GM18951 (cell line): ENCODE measurements around the gene NUB1.

Experiments used
- POLR2A ChIP-seq: IDR thresholded peaks from 4 replicates; pipeline ENCODE4 v1.6.1; 2011; ENCODE audit warnings: mild to moderate bottlenecking; ENCODE audit not compliant: insufficient read length, insufficient read depth; ENCODE audit errors: extremely low read depth
- in situ Hi-C: fragments of 300-500 bp; cut with MboI; formaldehyde crosslinking; loops from one replicate; pipeline ENCODE4 v1.12.0; 2022; ENCODE audit warnings: low sequenced_read_pairs, mixed read lengths, inconsistent platforms; ENCODE audit not compliant: unreplicated experiment

NUB1 gene

DNA sequence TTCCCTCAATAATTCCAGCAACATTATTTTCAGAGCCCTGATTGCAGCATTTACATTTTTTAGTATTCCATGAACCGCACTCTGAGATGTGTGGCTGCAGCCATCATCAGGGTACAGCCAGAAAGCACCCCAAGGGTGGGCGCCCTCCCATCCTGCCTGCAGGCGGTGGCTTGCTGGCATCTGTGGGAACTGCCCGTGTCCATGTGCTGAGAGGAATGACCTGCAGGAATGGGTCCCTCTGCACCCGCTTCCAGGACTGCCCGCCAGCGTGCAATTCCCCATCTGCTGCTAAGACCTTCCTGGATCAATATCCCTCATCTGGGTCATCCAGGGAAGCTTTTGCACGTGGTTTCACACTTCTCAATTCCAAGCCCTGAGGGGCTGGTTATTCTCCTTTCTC lies 32.8 kb upstream of the NUB1 start:
- no peak for TF ChIP-seq POLR2A
- in situ Hi-C loops = loop anchor here (10.0 kb wide), 1 partner anchor 136 kb away; the partner anchor contains the start of gene CRYGN

DNA sequence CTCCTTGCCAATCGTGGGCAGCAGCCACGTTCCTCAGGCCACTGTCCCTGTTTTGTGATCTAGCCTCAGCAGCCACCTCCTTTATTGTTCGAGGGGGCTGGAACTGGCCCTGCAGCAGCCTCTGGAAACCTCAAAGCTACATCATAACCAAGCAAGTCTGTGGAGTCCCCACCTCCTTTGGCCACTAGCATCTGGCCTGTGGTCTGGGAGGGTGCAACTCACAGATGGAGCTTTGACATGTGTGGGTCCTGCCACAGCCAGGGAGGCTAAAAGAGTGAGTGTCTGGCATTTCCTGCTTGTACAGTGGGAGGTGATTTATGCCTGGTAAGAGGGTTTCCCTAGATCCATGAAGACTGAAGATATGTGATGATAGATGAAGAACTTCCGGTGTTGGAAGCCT lies 32.3 kb upstream of the NUB1 start:
- TF ChIP-seq POLR2A = no peak
- in situ Hi-C loops = loop anchor here (10.0 kb wide), 1 partner anchor 135 kb away; the partner anchor contains the start of gene CRYGN

DNA sequence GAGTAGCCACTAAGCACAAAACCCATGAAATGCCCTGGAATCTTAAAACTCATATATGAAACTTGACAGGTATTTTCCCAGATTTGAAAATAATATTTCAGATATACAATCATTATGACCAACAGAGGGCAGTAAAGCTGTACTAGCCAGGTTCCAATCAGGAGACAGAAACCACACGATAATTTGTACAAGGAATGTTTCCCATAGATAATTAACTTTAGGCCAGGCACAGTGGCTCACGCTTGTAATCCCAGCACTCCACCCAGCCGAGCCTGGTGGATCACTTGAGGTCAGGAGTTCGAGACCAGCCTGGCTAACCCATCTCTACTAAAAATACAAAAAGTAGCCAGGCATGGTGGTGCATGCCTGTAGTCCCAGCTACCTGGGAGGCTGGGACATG lies 31.0 kb upstream of the NUB1 start:
- no peak for TF ChIP-seq POLR2A
- in situ Hi-C loops = no loop called here

DNA sequence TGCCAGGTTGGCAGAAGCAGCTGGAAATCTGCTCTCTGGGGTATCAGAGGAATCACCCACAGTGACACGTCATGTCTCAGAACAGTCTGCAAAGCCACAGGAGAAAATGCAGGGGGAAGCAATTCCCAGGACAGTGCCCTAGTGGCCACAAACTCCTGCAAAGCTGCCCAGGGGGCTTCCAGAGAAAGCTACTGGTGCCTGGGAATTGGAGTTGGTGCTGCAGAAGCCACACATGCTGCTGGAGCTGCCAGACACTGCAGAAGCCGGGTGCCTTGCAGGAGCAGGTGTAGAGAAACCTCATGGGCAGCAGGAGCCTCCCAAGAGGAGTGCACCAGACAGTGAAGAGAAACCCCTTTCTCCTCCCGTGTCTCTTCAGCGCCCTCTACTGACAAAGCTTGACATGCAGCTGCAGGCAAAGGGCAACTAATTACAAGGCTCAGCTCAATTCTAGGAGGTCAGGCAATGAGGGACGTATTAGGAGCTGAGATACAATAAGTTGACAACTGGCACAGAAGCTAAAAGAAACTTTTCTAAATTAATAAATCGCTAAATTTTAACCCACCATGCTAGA lies 30.2 kb upstream of the NUB1 start:
- in situ Hi-C loops = no loop called here
- no peak for TF ChIP-seq POLR2A

DNA sequence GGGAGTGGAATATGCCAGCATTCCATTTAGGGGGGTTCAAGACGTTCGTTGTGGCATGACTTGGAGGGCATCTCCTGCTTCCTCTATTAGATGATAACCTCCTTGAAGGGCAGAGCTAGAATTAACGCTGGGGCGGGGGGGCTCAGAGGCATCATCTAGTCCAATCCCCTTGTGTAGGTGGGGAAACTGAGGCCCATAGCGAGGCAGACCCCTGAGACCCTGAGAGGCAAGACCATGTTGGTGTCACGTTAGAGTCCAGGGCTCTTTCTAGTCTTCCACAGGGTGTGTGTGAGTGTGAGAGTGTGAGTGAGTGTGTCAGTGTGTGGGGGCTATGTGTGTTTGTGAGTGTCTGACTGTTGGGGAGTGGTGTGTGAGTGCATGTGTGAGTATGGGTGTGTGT lies 29.3 kb upstream of the NUB1 start:
- no peak for TF ChIP-seq POLR2A
- in situ Hi-C loops = no loop called here

DNA sequence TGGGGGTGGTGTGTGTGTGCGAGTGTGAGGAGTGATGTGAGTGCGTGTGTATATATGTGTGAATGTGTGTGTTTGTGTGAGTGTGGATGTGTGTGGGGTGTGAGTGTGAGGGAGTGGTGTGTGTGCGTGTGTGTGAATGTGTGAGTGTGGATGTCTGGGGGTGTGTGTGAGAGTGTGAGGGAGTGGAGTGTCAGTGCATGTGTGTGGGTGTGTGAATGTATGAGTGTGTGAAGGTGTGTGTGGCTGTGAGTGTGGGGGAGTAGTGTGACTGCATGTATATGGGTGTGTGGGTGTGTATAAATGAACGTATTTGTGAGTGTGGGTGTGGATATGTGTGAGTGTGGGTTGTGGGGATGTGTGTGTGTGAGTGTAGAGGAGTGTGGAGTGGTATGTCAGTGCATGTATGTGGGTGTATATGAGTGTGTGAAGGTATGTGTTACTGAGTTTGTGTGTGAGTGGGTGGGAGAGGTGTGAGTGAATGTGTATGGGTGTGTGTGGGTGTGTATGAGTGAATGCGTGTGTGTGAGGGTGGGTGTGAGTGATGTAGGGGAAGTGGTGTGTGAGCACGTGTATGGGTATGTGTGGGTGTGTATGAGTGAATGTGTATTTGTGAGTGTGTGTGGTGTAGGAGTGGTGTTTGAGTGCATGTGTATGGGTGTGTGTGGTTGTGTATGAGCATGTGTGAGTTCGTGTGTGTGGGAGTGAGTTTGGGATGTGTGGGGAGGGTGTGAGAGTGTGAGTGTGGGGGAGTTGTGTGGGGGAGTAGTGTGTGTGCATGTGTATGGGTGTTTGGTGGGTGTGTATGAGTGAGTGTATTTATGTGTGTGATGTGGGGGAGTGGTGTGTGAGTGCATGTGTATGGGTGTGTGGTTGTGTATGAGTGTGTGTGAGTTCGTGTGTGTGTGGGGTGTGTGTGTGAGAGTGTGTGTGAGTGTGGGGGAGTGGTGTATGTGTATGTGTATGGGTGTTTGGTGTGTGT lies 28.5 kb upstream of the NUB1 start:
- no peak for TF ChIP-seq POLR2A
- in situ Hi-C loops = no loop called here

DNA sequence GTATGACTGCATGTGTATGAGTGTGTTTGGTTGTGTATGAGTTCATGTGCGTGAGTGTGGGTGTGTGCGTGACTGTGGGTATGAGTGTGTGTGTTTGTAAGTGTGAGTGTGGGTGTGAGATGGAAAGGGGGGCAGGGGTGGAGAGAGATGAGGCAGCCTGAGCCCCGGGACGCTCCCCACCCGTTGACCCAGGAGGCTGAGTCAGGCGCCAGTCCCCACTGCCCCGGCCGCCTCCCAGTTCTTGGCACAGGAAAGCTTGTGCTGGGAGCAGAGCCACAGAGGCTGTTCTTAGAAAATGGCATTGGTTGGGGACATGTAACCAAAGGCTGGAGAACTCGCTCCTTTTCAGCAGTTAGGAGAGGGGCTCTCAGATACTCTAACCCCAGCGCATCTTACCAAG lies 27.8 kb upstream of the NUB1 start:
- in situ Hi-C loops = no loop called here
- no peak for TF ChIP-seq POLR2A

DNA sequence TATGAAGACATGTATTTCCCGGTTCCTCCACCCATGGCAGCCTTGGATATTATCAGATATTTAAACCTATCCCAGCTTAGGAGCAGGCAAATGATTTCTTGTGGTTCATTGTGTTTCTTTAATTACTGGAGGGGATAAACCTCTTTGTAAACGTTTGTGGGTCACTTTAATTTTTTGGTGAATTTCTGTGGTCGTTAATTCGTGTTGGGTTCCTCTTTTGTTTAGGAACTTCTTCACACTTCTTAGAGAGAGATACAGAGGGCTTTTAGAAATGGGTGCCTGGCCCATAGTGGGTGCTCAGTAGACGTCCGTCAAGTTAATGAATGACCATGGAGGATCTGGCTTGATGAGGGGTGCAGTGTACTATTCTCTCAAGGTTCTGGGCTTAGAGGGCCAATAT lies 27.2 kb upstream of the NUB1 start:
- in situ Hi-C loops = no loop called here
- no peak for TF ChIP-seq POLR2A

DNA sequence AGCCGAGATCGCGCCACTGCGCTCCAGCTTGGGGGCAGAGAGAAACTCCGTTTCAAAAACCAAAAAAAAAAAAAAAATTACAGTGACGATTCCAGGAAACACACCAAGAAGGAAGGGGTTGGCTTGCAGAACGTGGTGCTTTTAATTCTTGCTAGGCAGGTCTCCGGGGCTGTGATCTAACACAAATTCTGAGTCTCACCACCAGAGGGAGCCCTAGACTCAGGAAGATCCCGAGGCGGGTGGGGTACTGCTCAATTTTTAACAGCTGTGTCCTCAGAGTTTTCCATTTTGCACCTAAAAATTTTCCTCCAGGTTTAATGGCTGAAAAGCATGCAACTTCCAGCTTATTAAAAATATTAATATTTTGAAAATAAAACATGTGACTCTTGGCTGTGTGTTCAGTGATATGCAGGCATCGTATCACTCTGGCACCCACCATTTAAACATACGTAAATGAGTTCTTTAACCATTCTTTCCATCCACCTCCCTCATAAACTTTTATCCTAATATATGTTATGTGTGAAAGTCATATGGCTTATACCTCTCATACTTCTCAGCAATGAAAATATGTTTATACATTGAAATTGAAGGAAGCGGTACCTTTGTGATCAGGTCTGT lies 26.5 kb upstream of the NUB1 start:
- TF ChIP-seq POLR2A = no peak
- in situ Hi-C loops = no loop called here

DNA sequence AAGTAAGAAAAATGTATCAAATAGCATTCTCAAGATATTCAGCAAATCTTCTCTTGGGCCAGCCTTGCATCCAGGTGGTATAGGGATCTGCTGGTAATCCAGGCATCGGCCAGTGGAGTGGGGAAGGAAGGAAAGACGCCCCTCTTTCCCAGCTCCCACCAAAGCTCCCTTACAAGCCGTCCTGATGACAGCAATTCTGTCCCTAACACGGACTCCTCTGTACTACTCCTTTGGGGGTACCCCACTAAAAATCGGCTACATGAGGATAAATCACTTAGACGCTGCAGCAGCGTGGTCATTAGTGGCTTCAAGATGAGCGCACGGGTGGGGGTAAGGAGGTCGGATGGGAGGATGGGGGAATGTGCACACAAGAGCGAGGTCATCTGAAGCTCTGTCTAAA lies 24.7 kb upstream of the NUB1 start:
- no peak for TF ChIP-seq POLR2A
- in situ Hi-C loops = no loop called here

DNA sequence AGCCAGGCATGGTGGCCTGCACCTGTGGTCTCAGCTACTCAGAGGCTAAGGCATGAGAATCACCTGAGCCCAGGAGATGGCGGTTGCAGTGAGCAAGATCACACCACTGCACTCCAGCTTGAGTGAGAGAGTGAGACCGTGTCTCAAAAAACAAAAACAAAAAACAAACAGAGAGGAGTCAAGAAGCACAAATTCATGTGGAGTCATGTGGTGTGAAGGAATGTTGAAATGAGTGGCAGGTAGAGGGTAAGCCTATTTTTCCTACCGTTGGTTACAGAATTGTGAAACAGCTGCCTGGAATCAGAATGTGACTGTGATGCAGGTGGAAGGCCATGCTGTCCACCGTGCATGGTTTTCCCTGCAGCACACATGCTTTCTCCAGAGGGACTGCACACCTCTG lies 23.7 kb upstream of the NUB1 start:
- in situ Hi-C loops = no loop called here

DNA sequence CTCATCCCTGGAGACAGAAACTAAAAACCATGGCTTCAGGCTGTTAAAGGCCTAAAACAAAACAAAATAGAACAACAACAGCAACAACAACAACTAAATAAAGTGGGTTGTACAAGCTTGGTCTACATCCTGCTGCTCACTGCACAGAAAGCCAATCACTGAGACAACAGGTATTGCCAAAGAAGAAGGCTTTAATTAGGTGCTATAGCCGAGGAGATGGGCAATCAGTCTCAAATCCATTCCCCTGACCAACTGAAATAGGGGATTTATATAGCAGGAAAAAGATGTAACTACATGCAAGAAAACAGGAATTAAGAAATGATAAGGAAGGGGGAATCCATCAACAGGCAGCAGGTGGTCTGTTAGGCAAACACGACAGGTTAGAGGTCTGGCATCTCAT lies 22.4 kb upstream of the NUB1 start:
- in situ Hi-C loops = no loop called here
- no peak for TF ChIP-seq POLR2A

More for the DNA sequence above, 23.7 kb upstream of the NUB1 start:
- no peak for TF ChIP-seq POLR2A

DNA sequence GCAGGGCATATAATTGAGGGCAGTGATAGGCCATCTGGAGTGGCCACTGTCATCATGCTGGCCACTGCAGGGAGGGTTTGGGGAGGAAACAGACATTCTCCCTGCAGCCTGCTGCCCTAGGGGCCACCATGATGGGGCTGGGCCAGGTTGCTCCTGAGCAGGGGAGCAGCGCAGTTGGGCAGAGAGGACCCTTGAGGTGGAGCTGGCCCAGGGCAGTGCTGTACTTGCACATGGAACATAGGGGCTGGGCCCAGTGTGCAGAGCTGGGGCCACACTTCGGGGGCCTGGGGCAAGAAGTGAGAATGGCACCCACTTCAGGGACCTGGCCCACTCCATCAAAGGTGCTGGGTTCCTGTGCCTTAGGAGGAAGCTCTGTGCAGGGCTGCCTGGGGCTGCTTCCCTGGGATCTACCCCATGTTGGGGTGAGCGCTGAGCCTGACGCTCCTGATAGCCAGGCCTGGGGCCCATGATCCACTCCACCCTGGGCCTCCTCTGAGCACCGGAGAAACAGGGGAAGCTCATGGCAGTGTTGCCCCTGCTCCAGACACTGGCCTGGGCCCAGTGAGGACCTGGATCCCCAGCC lies 21.3 kb upstream of the NUB1 start:
- in situ Hi-C loops = no loop called here

More for the DNA sequence above, 21.3 kb upstream of the NUB1 start:
- no peak for TF ChIP-seq POLR2A
